ENCODE measurements around the gene SEBOX.

DNA sequence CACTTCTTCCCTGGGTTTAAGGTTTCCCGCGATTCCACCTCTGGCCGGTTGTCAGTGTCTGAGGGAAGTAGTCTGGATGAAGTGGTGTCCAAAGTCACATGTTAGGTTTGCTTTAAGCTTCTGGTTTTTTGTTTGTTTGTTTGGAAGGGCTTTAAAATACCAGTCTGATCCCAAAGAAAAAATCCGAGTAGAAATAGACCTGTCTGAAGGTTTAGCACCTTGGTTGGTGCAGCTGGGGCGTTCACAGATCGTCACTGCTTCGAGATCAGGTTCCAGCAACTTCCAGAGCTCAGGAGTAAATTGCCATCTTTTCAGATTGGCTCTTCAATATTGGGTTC, 45.4 kb downstream of the SEBOX start:
- TF ChIP-seq POLR2A (IDR thresholded peaks at IDR 0.05; ENCODE audit: low read length), result no peak
- TF ChIP-seq GATA1 (IDR thresholded peaks at IDR 0.05; ENCODE audit: low read depth, low read length), result no peak
